Coronary artery (tissue), 2 donors: Measurements from ENCODE around the gene GORAB.

ENCODE experiments used
- DNase-seq: peaks from one replicate; pipeline ENCODE4 v3.0.0-alpha.2; 2017; ENCODE audit warnings: low spot score
- H3K27ac ChIP-seq, 2 donors: fragments of 200-600 bp; sonication (generic); one replicate each; pipeline ENCODE4 v1.5.1; 2016 to 2019
- H3K4me3 ChIP-seq: fragments of 200-600 bp; sonication (generic); 2 replicates; pipeline ENCODE4 v1.5.1; 2016; ENCODE audit warnings: mild to moderate bottlenecking, moderate library complexity
- CTCF ChIP-seq: fragments of 200-600 bp; sonication (generic); IDR thresholded peaks from one replicate; pipeline ENCODE4 v1.5.1; 2019; ENCODE audit warnings: antibody characterized with exemption

GORAB gene

GRCh38 chr1:170537798-170538503 is 6.0 kb downstream of the GORAB start:
- H3K4me3 ChIP-seq = no peak overlapping the region
- peak overlapping the region in 1 of 2 donors; percentile 27 for H3K27ac ChIP-seq
- TF ChIP-seq CTCF = no peak
- no peak for DNase-seq

DNA sequence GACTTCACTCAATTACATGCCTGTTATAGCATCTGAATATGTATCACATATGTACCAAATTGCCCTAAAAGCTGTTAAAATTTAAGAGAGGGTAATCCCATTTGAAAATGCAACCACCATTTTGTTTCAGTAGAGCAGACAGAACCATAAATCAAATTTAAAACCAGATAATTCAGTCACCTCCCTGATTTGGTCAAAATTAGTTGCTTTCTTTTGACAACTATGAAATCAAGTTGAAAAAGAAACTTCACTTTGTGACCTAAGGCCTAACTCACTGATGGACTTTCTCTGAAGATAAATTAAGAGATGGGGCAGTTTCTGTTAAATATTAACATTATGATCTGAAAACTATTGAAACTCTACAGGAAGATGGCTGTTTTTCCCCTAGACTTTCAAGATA is 6.7 kb downstream of the GORAB start:
- H3K27ac ChIP-seq = peak overlapping the region in 1 of 2 donors; percentile 27
- no peak for DNase-seq
- H3K4me3 ChIP-seq = no peak overlapping the region
- no peak for TF ChIP-seq CTCF

DNA sequence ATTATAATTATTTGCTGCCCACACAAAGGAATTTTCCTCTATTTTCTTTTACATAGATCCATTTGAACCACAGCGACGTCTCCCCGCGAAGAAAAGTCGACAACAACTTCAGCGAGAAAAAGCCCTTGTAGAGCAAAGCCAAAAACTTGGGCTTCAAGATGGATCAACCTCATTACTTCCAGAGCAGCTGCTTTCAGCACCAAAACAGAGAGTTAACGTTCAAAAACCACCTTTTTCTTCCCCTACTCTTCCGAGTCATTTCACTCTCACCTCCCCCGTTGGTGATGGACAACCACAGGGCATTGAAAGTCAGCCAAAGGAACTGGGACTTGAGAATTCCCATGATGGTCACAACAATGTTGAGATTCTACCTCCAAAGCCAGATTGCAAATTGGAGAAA is 7.2 kb downstream of the GORAB start:
- H3K27ac ChIP-seq = no peak overlapping the region
- no peak for DNase-seq
- TF ChIP-seq CTCF = no peak
- H3K4me3 ChIP-seq = no peak overlapping the region

- DNase-seq = no peak
- no peak overlapping the region for H3K27ac ChIP-seq
- H3K4me3 ChIP-seq = no peak overlapping the region
- no peak for TF ChIP-seq CTCF
These were observed 12.7 kb downstream of the GORAB start for GRCh38 chr1:170544624-170545023.

DNA sequence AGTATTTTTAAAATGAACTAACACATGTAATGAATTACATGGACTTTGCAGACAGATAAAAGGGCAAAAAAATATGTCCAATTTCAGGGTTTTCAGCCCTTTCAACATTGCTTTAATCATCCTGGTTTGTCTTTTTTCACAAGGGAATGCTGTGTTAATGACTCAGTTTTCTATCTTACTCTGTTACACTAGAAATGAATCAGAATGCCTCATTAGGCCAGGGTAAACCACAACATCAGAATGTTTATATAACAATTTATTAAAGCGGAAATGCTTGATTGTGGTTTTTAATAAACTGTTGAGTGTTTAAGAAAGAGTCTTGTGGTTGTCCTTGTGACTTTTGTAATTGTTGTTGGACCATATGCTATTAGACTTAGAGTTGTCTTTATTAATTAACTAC is 13.5 kb downstream of the GORAB start:
- H3K27ac ChIP-seq = no peak overlapping the region
- TF ChIP-seq CTCF = no peak
- no peak overlapping the region for H3K4me3 ChIP-seq
- no peak for DNase-seq

GRCh38 chr1:170547255-170547654 is 15.3 kb downstream of the GORAB start:
- Histone ChIP-seq H3K4me3 (no peak overlapping the region), H3K27ac (no peak overlapping the region)
- DNase-seq = no peak
- TF ChIP-seq CTCF = no peak

GRCh38 chr1:170548497-170548896 is 16.5 kb downstream of the GORAB start:
- no peak for TF ChIP-seq CTCF
- DNase-seq = no peak
- no peak overlapping the region for H3K27ac ChIP-seq
- H3K4me3 ChIP-seq = no peak overlapping the region
